PFSK-1 (cell line): Measurements from ENCODE around the gene PRSS56.

Experiments used
- POLR2AphosphoS5 ChIP-seq: IDR thresholded peaks from 2 replicates; pipeline ENCODE4 v1.6.1; 2012; ENCODE audit warnings: low read depth, mild to moderate bottlenecking, control low read depth, low read length, moderate library complexity
- REST ChIP-seq, 2 experiments: IDR thresholded peaks; 2 replicates each; pipeline versions ENCODE4 v1.6.1 to v1.8.0; 2011 to 2012; ENCODE audit warnings: low read depth in 2 of 2, low read length in 2 of 2, control low read depth in 1 of 2, inconsistent platforms in 1 of 2, mild to moderate bottlenecking in 1 of 2, moderate library complexity in 1 of 2; ENCODE audit not compliant: insufficient read depth in 1 of 2
- TAF1 ChIP-seq: IDR thresholded peaks from 2 replicates; pipeline ENCODE4 v1.6.1; 2012; ENCODE audit warnings: low read length, control low read depth, borderline replicate concordance; ENCODE audit not compliant: insufficient read depth

- no peak for TF ChIP-seq POLR2AphosphoS5
- no peak for TF ChIP-seq REST (IDR thresholded peaks at IDR 0.05; ENCODE audit: insufficient read depth in 1 of 2, low read depth in 2 of 2, low read length in 2 of 2)
- TF ChIP-seq TAF1 = no peak
These were observed 31.4 kb upstream of the PRSS56 start for GRCh38 chr2:232488721-232489300.
